HEK293 (cell line): ENCODE data around the gene SHTN1.

ENCODE experiments used
- GLI4 ChIP-seq: fragments of 450-650 bp; formaldehyde crosslinking; IDR thresholded peaks from 2 replicates; pipeline ENCODE4 v1.5.1; 2016; ENCODE audit warnings: missing biosample characterization, missing genetic modification characterization
- GLIS2 ChIP-seq: fragments of 450-650 bp; formaldehyde crosslinking; IDR thresholded peaks from 2 replicates; pipeline ENCODE4 v1.5.1; 2016; ENCODE audit warnings: missing biosample characterization, missing genetic modification characterization
- HOXC10 ChIP-seq: sonication (generic); formaldehyde crosslinking; IDR thresholded peaks from 2 replicates; pipeline ENCODE4 v1.8.1; 2023; ENCODE audit warnings: mild to moderate bottlenecking, missing genetic modification reagents
- SETDB1 ChIP-seq: IDR thresholded peaks from one replicate; pipeline ENCODE4 v1.6.1; 2017; ENCODE audit warnings: mild to moderate bottlenecking, low read length, moderate library complexity, mixed read lengths; ENCODE audit not compliant: insufficient read length
- SP3 ChIP-seq: fragments of 450-650 bp; formaldehyde crosslinking; IDR thresholded peaks from 2 replicates; pipeline ENCODE4 v1.5.1; 2016; ENCODE audit warnings: missing biosample characterization, missing genetic modification characterization
- SP7 ChIP-seq: fragments of 450-650 bp; formaldehyde crosslinking; IDR thresholded peaks from 2 replicates; pipeline ENCODE4 v1.5.1; 2016; ENCODE audit warnings: missing biosample characterization, missing genetic modification characterization
- ZBTB20 ChIP-seq: fragments of 450-650 bp; formaldehyde crosslinking; IDR thresholded peaks from 2 replicates; pipeline ENCODE4 v1.5.1; 2016; ENCODE audit warnings: missing biosample characterization, missing genetic modification characterization
- ZEB2 ChIP-seq: fragments of 450-650 bp; formaldehyde crosslinking; IDR thresholded peaks from 2 replicates; pipeline ENCODE4 v1.5.1; 2016; ENCODE audit warnings: missing biosample characterization, missing genetic modification characterization
- ZFP41 ChIP-seq: fragments of 450-650 bp; formaldehyde crosslinking; IDR thresholded peaks from 2 replicates; pipeline ENCODE4 v1.5.1; 2016; ENCODE audit warnings: missing biosample characterization, missing genetic modification characterization, borderline replicate concordance
- ZNF2 ChIP-seq: fragments of 450-650 bp; formaldehyde crosslinking; IDR thresholded peaks from 2 replicates; pipeline ENCODE4 v1.5.1; 2016; ENCODE audit warnings: missing biosample characterization, missing genetic modification characterization
- ZNF214 ChIP-seq: fragments of 450-650 bp; formaldehyde crosslinking; IDR thresholded peaks from 2 replicates; pipeline ENCODE4 v1.5.1; 2017; ENCODE audit warnings: missing biosample characterization, mild to moderate bottlenecking, missing genetic modification characterization, borderline replicate concordance
- ZNF426 ChIP-seq: fragments of 450-650 bp; formaldehyde crosslinking; IDR thresholded peaks from 2 replicates; pipeline ENCODE4 v1.5.1; 2017; ENCODE audit warnings: missing biosample characterization, missing genetic modification characterization, mild to moderate bottlenecking, inconsistent platforms, moderate library complexity
- ZNF501 ChIP-seq: fragments of 450-650 bp; formaldehyde crosslinking; IDR thresholded peaks from 2 replicates; pipeline ENCODE4 v1.5.1; 2016; ENCODE audit warnings: missing biosample characterization, missing genetic modification characterization
- ZNF558 ChIP-seq: fragments of 450-650 bp; formaldehyde crosslinking; IDR thresholded peaks from 2 replicates; pipeline ENCODE4 v1.5.1; 2016; ENCODE audit warnings: missing biosample characterization, missing genetic modification characterization
- ZNF571 ChIP-seq: fragments of 450-650 bp; formaldehyde crosslinking; IDR thresholded peaks from 2 replicates; pipeline ENCODE4 v1.5.0; 2017; ENCODE audit warnings: missing biosample characterization, missing genetic modification characterization
- ZNF664 ChIP-seq: fragments of 450-650 bp; formaldehyde crosslinking; IDR thresholded peaks from 2 replicates; pipeline ENCODE4 v1.5.1; 2016; ENCODE audit warnings: missing biosample characterization, missing genetic modification characterization
- ZNF830 ChIP-seq: fragments of 450-650 bp; IDR thresholded peaks from 2 replicates; pipeline ENCODE4 v1.5.0; 2018; ENCODE audit warnings: missing biosample characterization, missing genetic modification characterization, low read depth, mild to moderate bottlenecking, moderate library complexity
- ZSCAN23 ChIP-seq: fragments of 450-650 bp; formaldehyde crosslinking; IDR thresholded peaks from 2 replicates; pipeline ENCODE4 v1.5.1; 2016; ENCODE audit warnings: missing biosample characterization, missing genetic modification characterization
- TF ChIP-seq, protein P1 (sequence below): fragments of 450-650 bp; formaldehyde crosslinking; optimal IDR thresholded peaks from 2 replicates; pipeline ENCODE3; 2016; ENCODE audit warnings: missing biosample characterization, mild to moderate bottlenecking, missing genetic modification characterization
- TF ChIP-seq, protein P2 (sequence below): fragments of 450-650 bp; formaldehyde crosslinking; IDR thresholded peaks from 2 replicates; pipeline ENCODE4 v1.5.1; 2016; ENCODE audit warnings: missing biosample characterization, missing genetic modification characterization
- TF ChIP-seq, protein P3 (sequence below): fragments of 450-650 bp; formaldehyde crosslinking; IDR thresholded peaks from 2 replicates; pipeline ENCODE4 v1.5.1; 2017; ENCODE audit warnings: missing biosample characterization, missing genetic modification characterization
- TF ChIP-seq, protein P4 (sequence below): fragments of 450-650 bp; formaldehyde crosslinking; conservative IDR thresholded peaks from 2 replicates; pipeline ENCODE4 v1.5.1; 2016; ENCODE audit warnings: low read depth, missing biosample characterization, missing genetic modification characterization
- TF ChIP-seq, protein P5 (sequence below): fragments of 450-650 bp; IDR thresholded peaks from 2 replicates; pipeline ENCODE4 v1.5.1; 2018; ENCODE audit warnings: missing biosample characterization, mild to moderate bottlenecking, missing genetic modification characterization
- TF ChIP-seq, protein P6 (sequence below): fragments of 450-650 bp; formaldehyde crosslinking; IDR thresholded peaks from 2 replicates; pipeline ENCODE4 v1.5.1; 2017; ENCODE audit warnings: missing biosample characterization, missing genetic modification characterization

The SHTN1 gene

DNA sequence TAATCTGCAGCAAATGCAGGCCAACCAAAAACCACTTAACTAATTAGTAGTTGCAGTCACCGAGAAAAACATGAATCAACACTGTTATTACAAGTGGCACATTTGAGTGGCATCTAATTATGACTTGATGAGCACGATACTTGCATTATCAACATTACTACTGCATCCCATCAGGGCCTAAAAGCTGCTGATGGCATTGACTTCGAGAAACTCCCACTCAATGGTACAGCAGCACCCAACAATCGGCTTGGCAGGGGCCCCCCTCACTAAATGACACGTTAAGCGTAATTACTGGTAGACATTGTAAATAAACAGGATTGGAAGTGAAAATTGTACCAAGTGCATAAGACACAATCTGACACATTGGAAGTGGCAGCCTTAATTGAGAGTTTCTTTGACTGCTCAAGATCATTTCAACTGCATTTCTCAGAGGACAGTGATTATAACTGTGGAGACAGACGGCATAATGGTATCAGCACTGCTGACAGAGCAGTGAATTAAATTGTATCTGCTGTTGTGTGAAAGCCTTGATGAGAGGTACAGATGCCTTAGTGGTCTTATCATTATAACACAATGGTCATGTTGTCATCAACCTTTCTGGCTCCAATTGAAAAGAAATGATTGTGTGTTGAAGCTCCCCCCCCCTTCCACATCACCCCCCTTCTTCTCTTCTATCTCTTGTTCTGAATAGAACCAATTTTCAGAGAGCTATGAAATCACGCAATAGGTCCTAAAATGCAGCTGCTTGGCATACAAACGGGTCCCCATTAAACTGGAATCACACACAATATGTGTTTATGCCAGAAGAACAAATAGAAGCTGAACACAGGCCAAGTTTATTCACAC, 43.4 kb downstream of the SHTN1 start (continued):
- TF ChIP-seq, protein P1, sequence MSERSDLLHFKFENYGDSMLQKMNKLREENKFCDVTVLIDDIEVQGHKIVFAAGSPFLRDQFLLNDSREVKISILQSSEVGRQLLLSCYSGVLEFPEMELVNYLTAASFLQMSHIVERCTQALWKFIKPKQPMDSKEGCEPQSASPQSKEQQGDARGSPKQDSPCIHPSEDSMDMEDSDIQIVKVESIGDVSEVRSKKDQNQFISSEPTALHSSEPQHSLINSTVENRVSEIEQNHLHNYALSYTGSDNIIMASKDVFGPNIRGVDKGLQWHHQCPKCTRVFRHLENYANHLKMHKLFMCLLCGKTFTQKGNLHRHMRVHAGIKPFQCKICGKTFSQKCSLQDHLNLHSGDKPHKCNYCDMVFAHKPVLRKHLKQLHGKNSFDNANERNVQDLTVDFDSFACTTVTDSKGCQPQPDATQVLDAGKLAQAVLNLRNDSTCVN, result no peak
- TF ChIP-seq ZNF501 (tag by site-specific recombination) (no peak), GLI4 (no peak), SETDB1 (no peak), SP7 (tag by site-specific recombination) (peak; percentile 100), ZNF214 (tag by site-specific recombination) (no peak), ZNF426 (tag by site-specific recombination) (no peak), GLIS2 (tag by site-specific recombination) (no peak), HOXC10 (CRISPR knock-in tag) (no peak), ZBTB20 (no peak), ZNF664 (tag by site-specific recombination) (no peak), ZNF2 (tag by site-specific recombination) (no peak), ZNF830 (no peak), ZFP41 (no peak), ZNF558 (tag by site-specific recombination) (no peak), SP3 (tag by site-specific recombination) (no peak), ZSCAN23 (no peak), ZEB2 (tag by site-specific recombination) (peak; percentile 53), ZNF571 (no peak)
- TF ChIP-seq, protein P2, sequence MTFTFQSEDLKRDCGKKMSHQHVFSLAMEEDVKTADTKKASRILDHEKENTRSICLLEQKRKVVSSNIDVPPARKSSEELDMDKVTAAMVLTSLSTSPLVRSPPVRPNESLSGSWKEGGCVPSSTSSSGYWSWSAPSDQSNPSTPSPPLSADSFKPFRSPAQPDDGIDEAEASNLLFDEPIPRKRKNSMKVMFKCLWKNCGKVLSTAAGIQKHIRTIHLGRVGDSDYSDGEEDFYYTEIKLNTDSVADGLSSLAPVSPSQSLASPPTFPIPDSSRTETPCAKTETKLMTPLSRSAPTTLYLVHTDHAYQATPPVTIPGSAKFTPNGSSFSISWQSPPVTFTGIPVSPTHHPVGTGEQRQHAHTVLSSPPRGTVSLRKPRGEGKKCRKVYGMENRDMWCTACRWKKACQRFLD (tag by site-specific recombination), result no peak
- TF ChIP-seq, protein P3, sequence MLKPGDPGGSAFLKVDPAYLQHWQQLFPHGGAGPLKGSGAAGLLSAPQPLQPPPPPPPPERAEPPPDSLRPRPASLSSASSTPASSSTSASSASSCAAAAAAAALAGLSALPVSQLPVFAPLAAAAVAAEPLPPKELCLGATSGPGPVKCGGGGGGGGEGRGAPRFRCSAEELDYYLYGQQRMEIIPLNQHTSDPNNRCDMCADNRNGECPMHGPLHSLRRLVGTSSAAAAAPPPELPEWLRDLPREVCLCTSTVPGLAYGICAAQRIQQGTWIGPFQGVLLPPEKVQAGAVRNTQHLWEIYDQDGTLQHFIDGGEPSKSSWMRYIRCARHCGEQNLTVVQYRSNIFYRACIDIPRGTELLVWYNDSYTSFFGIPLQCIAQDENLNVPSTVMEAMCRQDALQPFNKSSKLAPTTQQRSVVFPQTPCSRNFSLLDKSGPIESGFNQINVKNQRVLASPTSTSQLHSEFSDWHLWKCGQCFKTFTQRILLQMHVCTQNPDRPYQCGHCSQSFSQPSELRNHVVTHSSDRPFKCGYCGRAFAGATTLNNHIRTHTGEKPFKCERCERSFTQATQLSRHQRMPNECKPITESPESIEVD (tag by site-specific recombination), result peak; percentile 29; the same call in 1 of the 2 replicates
- TF ChIP-seq, protein P4, sequence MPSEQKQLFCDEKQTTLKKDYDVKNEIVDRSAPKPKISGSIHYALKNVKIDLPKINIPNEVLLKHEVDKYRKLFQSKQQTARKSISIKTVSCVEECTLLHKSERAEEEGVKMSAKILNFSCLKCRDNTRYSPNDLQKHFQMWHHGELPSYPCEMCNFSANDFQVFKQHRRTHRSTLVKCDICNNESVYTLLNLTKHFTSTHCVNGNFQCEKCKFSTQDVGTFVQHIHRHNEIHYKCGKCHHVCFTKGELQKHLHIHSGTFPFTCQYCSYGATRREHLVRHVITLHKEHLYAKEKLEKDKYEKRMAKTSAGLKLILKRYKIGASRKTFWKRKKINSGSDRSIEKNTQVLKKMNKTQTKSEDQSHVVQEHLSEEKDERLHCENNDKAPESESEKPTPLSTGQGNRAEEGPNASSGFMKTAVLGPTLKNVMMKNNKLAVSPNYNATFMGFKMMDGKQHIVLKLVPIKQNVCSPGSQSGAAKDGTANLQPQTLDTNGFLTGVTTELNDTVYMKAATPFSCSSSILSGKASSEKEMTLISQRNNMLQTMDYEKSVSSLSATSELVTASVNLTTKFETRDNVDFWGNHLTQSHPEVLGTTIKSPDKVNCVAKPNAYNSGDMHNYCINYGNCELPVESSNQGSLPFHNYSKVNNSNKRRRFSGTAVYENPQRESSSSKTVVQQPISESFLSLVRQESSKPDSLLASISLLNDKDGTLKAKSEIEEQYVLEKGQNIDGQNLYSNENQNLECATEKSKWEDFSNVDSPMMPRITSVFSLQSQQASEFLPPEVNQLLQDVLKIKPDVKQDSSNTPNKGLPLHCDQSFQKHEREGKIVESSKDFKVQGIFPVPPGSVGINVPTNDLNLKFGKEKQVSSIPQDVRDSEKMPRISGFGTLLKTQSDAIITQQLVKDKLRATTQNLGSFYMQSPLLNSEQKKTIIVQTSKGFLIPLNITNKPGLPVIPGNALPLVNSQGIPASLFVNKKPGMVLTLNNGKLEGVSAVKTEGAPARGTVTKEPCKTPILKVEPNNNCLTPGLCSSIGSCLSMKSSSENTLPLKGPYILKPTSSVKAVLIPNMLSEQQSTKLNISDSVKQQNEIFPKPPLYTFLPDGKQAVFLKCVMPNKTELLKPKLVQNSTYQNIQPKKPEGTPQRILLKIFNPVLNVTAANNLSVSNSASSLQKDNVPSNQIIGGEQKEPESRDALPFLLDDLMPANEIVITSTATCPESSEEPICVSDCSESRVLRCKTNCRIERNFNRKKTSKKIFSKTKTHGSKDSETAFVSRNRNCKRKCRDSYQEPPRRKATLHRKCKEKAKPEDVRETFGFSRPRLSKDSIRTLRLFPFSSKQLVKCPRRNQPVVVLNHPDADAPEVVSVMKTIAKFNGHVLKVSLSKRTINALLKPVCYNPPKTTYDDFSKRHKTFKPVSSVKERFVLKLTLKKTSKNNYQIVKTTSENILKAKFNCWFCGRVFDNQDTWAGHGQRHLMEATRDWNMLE (tag by site-specific recombination), result no peak
- TF ChIP-seq, protein P5, sequence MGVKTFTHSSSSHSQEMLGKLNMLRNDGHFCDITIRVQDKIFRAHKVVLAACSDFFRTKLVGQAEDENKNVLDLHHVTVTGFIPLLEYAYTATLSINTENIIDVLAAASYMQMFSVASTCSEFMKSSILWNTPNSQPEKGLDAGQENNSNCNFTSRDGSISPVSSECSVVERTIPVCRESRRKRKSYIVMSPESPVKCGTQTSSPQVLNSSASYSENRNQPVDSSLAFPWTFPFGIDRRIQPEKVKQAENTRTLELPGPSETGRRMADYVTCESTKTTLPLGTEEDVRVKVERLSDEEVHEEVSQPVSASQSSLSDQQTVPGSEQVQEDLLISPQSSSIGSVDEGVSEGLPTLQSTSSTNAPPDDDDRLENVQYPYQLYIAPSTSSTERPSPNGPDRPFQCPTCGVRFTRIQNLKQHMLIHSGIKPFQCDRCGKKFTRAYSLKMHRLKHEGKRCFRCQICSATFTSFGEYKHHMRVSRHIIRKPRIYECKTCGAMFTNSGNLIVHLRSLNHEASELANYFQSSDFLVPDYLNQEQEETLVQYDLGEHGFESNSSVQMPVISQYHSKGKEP (tag by site-specific recombination), result peak; percentile 73
- TF ChIP-seq, protein P6, sequence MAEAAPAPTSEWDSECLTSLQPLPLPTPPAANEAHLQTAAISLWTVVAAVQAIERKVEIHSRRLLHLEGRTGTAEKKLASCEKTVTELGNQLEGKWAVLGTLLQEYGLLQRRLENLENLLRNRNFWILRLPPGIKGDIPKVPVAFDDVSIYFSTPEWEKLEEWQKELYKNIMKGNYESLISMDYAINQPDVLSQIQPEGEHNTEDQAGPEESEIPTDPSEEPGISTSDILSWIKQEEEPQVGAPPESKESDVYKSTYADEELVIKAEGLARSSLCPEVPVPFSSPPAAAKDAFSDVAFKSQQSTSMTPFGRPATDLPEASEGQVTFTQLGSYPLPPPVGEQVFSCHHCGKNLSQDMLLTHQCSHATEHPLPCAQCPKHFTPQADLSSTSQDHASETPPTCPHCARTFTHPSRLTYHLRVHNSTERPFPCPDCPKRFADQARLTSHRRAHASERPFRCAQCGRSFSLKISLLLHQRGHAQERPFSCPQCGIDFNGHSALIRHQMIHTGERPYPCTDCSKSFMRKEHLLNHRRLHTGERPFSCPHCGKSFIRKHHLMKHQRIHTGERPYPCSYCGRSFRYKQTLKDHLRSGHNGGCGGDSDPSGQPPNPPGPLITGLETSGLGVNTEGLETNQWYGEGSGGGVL (tag by site-specific recombination), result no peak
